NK-92 treated with Interleukin-12 subunit alpha and Interleukin-12 subunit beta, amount 100 ng/mL, for 24 hours (cell line): Measurements from ENCODE around the gene KLF6.

ENCODE experiments used
- DNase-seq: peaks from one replicate; lab custom pipeline; 2025; lab: John Stamatoyannopoulos, UW

Gene KLF6

GRCh38 chr10:3811291-3811870 is 26.4 kb upstream of the KLF6 start:
- peak; percentile 38 for DNase-seq

DNA sequence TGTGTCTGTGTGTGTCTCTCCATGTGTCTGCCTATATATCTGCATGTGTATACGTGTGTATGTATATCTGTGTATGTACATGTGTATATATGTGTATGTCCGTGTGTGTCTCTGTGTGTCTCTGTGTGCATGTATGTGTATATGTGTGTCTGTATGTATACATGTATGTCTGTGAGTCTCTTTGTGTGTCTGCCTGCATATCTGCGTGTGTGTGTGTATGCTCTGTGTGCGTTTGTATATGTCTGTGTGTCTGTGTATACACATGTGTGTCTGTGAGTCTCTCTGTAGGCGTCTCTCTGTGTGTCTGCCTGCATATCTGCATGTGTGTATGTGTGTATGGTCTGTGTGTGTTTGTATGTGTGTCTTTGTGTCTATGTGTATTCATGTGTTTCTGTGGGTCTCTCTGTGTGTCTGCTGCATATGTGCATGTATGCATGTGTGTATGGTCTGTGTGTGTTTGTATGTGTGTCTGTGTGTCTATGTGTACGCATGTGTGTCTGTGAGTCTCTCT is 23.7 kb upstream of the KLF6 start:
- no peak for DNase-seq

DNA sequence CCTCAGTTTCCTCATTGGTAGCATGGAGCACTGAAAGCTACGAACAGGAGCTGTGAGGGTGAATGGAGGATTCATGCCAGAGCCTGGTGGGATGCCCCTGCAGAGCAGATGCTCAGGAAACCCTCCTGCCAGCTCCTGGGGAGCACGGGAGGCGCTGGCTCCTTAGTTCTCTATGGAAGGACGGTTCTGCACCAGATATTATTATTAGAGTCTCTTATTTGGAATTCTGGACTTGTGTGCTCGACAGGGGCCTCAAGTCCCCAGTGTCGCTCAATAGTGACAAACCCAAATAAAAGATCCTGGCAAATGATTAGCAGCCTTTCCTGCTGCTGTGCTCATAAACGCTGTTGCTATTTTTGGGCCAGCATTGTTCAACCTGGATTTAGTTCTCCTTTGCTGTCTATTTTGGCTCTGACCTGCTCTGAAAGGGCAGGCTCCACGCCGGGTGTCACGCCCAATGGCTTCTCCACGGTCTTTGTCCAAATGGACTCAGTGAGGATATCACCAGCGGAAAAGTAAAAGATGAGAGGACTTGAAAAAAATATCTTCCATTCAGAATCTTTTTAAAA is 23.0 kb upstream of the KLF6 start:
- no peak for DNase-seq

DNA sequence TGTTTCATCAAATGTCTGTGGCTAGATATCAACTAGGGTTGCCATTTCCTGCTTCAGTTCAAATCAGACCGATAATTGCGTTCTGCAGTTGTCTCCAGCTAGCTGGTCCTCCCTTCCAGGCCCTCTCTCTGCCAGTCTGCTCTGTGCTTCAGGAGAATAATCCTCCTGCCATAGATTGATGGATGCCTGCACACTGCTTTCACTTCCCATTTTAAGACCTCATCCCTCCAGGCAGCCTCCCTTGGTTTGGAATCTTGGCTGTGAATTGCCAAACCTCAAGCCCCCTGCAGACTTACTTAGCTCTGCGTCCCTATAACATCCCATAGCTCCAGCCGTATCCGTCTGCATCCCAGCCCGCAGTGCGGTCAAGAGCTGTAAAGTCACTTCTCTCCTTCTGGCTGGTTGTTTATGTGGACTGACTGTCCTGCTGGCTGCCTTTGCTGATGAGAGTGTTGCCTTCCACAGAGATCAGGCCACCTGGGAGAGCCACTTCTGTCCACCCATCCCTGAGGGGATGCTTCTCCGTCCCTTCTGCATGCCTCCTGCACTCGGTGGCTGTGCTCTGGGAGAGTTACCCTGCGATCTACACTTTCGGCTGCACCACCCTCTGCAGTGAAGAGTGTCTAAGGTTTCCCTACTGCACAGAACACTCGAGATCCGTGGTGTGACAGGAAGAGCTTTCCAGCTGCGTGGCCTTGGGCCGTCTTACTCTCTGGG is 22.4 kb upstream of the KLF6 start:
- DNase-seq, result no peak

- no peak for DNase-seq
Observed at GRCh38 chr10:3806603-3807002, 21.6 kb upstream of the KLF6 start.

DNA sequence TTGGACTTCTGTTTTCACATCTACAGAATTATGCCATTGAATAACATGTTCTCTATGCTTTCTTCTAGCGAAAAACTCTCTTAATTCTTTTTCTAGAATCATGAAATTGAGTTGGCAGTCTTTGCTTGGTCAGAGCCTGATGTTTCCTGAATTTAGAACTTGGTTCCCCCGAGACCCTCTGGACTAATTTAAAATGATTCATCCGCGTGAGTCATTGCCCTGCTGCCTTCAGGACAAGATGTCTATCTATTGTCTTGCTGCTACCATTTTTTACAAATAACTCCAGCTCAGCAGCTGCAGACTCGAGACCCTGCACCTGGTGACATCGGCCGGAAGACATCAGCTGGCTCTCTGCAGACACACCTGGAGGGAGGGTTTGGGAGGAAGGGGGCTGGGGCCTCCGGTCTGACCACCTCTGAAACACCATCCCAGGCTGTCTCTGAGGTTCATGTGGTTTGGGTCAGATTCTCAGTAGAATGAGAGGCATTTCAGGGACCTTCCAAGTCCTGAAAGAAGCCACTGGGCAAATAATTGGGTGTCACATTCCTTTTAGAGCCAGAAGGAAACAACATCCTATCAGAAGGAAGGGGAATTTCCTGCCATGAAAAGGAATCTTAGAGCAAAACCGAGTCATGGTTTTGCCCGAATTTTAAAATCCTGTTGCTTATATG is 20.9 kb upstream of the KLF6 start:
- no peak for DNase-seq

GRCh38 chr10:3805201-3805790 is 20.3 kb upstream of the KLF6 start:
- DNase-seq, result peak; percentile 25

- DNase-seq, result peak; percentile 60
Observed at GRCh38 chr10:3803927-3804741, 19.1 kb upstream of the KLF6 start.

- no peak for DNase-seq
Observed at GRCh38 chr10:3803295-3803926, 18.4 kb upstream of the KLF6 start.

DNA sequence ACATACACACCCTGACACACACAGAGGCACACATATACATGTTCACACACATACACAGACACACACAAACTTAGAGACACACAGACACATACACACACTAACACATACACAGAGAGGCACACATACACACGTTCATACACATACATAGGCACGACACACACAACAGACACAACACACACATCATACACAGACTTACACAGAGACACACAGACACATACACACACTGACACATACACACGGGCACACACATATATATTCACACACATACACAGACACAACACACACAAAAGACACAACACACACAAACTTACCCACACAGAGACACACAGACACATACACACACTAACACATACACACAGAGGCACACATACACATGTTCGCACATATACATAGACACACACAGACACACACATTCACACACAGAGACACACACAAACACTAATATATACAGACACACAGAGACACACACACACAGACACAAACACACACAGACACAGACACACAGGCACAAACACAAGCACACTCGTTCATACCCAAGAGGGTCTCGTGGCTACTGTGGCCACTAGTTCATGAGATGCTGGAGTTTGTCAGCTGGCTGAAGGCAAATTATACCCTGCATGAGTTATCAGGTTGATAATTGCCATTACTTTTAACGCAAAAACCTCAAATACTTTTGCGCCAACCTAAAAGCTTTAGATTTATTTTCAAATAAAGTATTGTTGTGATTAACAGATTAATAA is 17.7 kb upstream of the KLF6 start:
- no peak for DNase-seq

- DNase-seq, result no peak
Observed at GRCh38 chr10:3801558-3802192, 16.7 kb upstream of the KLF6 start.

GRCh38 chr10:3800586-3800985 is 15.6 kb upstream of the KLF6 start:
- DNase-seq, result no peak

DNA sequence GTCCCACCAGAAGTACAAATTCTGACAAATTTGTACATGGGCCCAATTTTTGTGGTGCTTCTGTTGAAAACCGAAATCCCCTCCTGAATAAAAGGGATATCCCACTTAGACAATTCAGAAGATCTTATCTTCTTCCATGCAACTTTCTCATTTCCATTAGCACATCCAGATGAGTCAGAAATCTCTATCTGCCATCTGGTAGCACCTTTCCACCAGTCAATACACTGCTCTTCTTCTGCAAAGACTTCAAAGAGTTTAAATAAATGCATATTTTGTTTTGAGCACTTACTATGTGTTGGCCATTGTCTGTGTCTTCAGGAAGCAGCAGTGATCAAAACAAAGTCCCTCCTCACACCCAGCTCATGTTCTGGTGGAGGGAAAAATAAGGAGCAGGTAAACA is 12.7 kb upstream of the KLF6 start:
- no peak for DNase-seq

- no peak for DNase-seq
Observed at GRCh38 chr10:3793553-3793952, 8.5 kb upstream of the KLF6 start.

DNA sequence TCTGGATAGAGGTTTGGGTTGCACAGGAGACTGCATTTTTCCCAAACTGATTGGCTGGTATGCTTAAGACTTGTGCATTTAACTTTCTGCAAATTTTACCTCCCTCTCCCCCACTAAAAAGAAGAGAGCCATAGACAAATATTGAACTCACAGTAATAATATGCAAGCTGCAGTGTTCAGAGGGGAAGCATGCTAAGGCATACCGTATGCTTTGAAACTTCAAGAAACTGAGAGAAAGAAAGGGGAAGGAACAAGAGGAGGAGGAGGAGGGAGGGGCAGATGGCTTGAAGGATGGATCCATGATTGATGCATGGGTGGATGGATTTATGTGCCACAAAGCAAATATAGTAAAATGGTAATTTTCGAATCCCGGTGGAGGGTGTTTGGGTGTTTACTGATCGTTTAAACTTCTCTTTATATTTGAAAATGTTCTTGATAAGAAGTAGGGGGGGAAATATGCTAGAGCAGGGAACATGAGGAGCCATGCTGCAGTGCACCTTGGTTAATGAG is 7.8 kb upstream of the KLF6 start:
- no peak for DNase-seq

DNA sequence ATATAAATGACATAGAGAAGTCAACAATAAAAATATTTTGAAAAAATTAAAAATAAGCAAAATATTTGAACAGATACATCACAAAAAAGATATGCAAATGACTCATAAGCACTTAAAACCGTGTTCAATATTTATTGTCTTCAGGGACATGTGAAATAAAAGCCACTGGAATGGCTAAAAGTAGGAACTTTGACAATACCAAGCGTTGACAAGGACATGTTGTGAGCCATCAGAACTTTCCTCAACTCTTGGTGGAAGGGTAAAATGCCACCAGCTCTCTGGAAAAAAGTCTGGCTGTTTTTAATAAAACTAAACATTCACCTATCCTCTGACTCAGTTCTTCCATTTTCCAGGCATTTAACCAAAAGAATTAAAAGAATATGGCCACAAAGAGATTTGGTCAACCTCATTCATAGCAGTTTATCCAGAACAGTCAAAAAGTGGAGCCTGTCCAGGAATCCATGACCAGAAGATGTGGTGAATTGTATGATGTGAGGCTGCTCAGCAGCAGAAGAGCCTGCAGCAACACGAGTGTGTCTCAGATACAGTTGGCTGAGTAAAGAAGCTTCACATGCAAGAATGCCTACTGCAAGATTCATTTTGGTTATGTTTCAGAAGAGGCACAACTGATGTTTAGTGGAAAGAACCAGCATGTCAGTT is 7.1 kb upstream of the KLF6 start:
- DNase-seq, result no peak

GRCh38 chr10:3790858-3791257 is 5.8 kb upstream of the KLF6 start:
- DNase-seq, result no peak

DNA sequence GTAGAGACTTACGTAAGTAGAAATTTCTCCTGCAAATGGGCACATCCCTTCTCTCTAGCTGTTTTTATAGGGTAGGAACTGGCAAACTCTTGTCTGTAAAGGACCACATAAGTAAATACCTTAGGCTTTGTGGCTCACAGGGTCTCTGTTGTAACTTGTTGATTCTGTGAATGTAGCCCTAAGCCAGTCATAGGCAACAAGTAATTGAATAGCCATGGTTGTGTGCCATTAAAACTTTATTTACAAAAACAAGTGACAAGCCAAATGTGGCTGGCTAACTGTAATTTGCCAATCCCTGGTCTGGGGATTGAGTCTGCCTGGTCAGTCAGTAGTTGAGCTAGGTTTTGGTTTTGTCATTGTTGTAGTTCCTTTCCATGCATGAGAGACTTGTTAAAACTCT is 5.3 kb upstream of the KLF6 start:
- no peak for DNase-seq

DNA sequence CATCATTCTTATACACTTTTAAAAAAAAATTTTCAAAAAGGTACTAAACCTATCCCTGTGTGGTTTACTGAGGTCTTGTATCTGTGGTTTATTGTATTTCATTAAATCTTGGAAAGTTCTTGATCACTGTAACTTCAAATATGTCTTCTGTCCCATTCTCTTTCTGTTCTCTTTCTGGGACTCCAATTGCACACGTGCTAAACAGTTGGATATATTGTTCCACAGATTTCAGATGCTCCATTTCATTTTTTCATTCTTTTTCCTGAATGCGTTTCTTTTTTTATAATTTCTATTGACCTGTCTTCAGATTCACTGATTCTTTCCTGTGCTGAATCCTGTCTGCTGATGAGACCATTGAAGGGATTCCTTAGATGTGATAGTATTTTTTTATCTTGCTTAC is 4.6 kb upstream of the KLF6 start:
- DNase-seq, result no peak
